ENCODE results near the gene BLZF1. TPM values are rescaled to one million over a fixed set of nuclear protein-coding genes. Genes with fewer than 3 reads are reported as not detected.

Gene BLZF1
- total and polyA plus RNA-seq, 10 of the 15 experiments (the other 5 are each of a cell fraction or from before 2014, with no cell fraction given), result 5.1 to 11.9 (median 9.0) TPM

GRCh38 chr1:169347688-169348382, 20.2 kb upstream of the BLZF1 start:
- no peaks in the 10 kb centered on the region for H4K20me1 ChIP-seq (ENCODE audit: control insufficient read depth, insufficient read depth)
- H3K79me2 ChIP-seq (ENCODE audit: control insufficient read depth, insufficient read depth, low read length), result no peaks in the 10 kb centered on the region
- H3K4me1 ChIP-seq (ENCODE audit: control insufficient read depth, insufficient read depth, low read length), result no peaks in the 10 kb centered on the region
- ATAC-seq (no peak), DNase-seq (ENCODE audit: low read depth, low spot score) (no peak), FAIRE-seq (no peak)
- no peaks in the 10 kb centered on the region for H3K27me3 ChIP-seq (replicated peaks in 1 of 2; ENCODE audit: control insufficient read depth in 2 of 2, insufficient read depth in 2 of 2, low read length in 1 of 2)
- no peak overlapping the region for H3K9ac ChIP-seq (ENCODE audit: control insufficient read depth, insufficient read depth, low read length)
- ChIA-PET SMC1A (ENCODE audit: uncharacterized antibody, unreplicated experiment) (interaction anchor here (0.5 to 8.3 kb wide), 55 partner anchors 8 to 1007 kb away, joined by 3 to 172 read pairs (median 4); partner anchors contain the start of genes BLZF1 and NME7), RAD21 (ENCODE audit: unreplicated experiment) (interaction anchor here (0.6 to 6.2 kb wide), 46 partner anchors 10 to 1113 kb away, joined by 3 to 135 read pairs (median 4); partner anchors contain the start of genes BLZF1 and NME7), CTCF (interaction anchor here (0.6 to 9.3 kb wide), 76 partner anchors 9 to 1288 kb away, joined by 3 to 240 read pairs (median 5); partner anchors contain the start of genes BLZF1 and NME7), POLR2A (interaction anchor here (0.6 kb wide), 3 partner anchors 107 to 292 kb away, joined by 3 to 6 read pairs (median 3); no protein-coding TSS in a partner anchor)
- no peak overlapping the region for H3K4me2 ChIP-seq (ENCODE audit: control insufficient read depth, insufficient read depth)
- no peak overlapping the region for H2AFZ ChIP-seq (ENCODE audit: control insufficient read depth, low read depth, low read length)
- WGBS (ENCODE audit: insufficient coverage, insufficient replicate concordance, low lambda C conversion rate, missing lambda C conversion rate), result 61% methylated on average over 2 of the region's 2 CpGs
- intact Hi-C loops (cut with micrococcal nuclease; ENCODE audit: unreplicated experiment) (loop anchor here (1.0 to 5.0 kb wide), 4 partner anchors 711 to 1006 kb away; no protein-coding TSS in a partner anchor), in situ Hi-C loops (cut with MboI) (loop anchor here (10.0 kb wide), 1 partner anchor 913 kb away; no protein-coding TSS in a partner anchor)
- H3K27ac ChIP-seq (ENCODE audit: control insufficient read depth, insufficient read depth), result no peak overlapping the region
- no peaks in the 10 kb centered on the region for H3K36me3 ChIP-seq (ENCODE audit: control insufficient read depth in 2 of 2, insufficient read depth in 2 of 2, low read length in 1 of 2)
- BruUV-seq (replicated peaks), result no TSS peak
- no peak overlapping the region for H3K4me3 ChIP-seq
- H3K9me3 ChIP-seq (replicated peaks; ENCODE audit: control insufficient read depth, insufficient read depth, low read length), result no peaks in the 10 kb centered on the region; the same call in 2 of the 3 replicates
- TF ChIP-seq GABPA (IDR thresholded peaks at IDR 0.05; ENCODE audit: low read depth) (no peak), NRF1 (conservative IDR thresholded peaks at IDR 0.05; ENCODE audit: low read depth, low read length) (no peak), ATF7 (IDR thresholded peaks at IDR 0.05; ENCODE audit: low read depth) (no peak), TARDBP (IDR thresholded peaks at IDR 0.05; ENCODE audit: borderline replicate concordance) (no peak), SRF (IDR thresholded peaks at IDR 0.05; ENCODE audit: low read depth in 2 of 2, low read length in 2 of 2) (no peak), SREBF2 (IDR thresholded peaks at IDR 0.05; ENCODE audit: low read length) (no peak), MLLT1 (IDR thresholded peaks at IDR 0.05) (no peak), ZNF622 (IDR thresholded peaks at IDR 0.05) (no peak), SIN3A (IDR thresholded peaks at IDR 0.05; ENCODE audit: low read depth, low read length) (no peak), ZBTB11 (CRISPR knock-in tag; IDR thresholded peaks at IDR 0.05) (no peak), RAD21 (IDR thresholded peaks at IDR 0.05; ENCODE audit: insufficient read depth, low read depth, low read length) (no peak)

Measured in GM12878 (cell line).